ENCODE measurements around the gene SLX4IP.
A peak's percentile ranks its signal among the peaks of the same experiment; 100 is the strongest.

SLX4IP gene

GRCh38 chr20:10666221-10667076, 231.3 kb downstream of the SLX4IP start:
- DNase-seq (ENCODE audit: low read depth) = no peak

- DNase-seq (ENCODE audit: low read depth) = no peak
These were observed 231.9 kb downstream of the SLX4IP start for GRCh38 chr20:10667077-10667401.

GRCh38 chr20:10667560-10668167, 232.6 kb downstream of the SLX4IP start:
- DNase-seq (ENCODE audit: low read depth) = no peak

- no peak for DNase-seq (ENCODE audit: low read depth)
These were observed 233.7 kb downstream of the SLX4IP start for GRCh38 chr20:10668677-10669368.

GRCh38 chr20:10669843-10670446, 234.8 kb downstream of the SLX4IP start:
- DNase-seq (ENCODE audit: low read depth) = no peak

- DNase-seq (ENCODE audit: low read depth) = no peak
These were observed 235.6 kb downstream of the SLX4IP start for GRCh38 chr20:10670501-10671220.

GRCh38 chr20:10671221-10671918, 236.3 kb downstream of the SLX4IP start:
- peak; percentile 89 for DNase-seq (ENCODE audit: low read depth)

GRCh38 chr20:10671919-10672623, 237.0 kb downstream of the SLX4IP start:
- no peak for DNase-seq (ENCODE audit: low read depth)

- peak; percentile 53 for DNase-seq (ENCODE audit: low read depth)
These were observed 237.6 kb downstream of the SLX4IP start for GRCh38 chr20:10672624-10673127.

GRCh38 chr20:10673176-10673841, 238.2 kb downstream of the SLX4IP start:
- peak; percentile 30 for DNase-seq (ENCODE audit: low read depth)

GRCh38 chr20:10673842-10674683, 239.0 kb downstream of the SLX4IP start, which contains the start of gene JAG1:
JAG1 (minus strand) TSS chr20:10673999; CDS start chr20:10673530, 469 bp downstream.
- peak; percentile 82 for DNase-seq (ENCODE audit: low read depth)

- no peak for DNase-seq (ENCODE audit: low read depth)
These were observed 239.8 kb downstream of the SLX4IP start for GRCh38 chr20:10674684-10675449.

- no peak for DNase-seq (ENCODE audit: low read depth)
These were observed 240.3 kb downstream of the SLX4IP start for GRCh38 chr20:10675450-10675848.

- DNase-seq (ENCODE audit: low read depth) = no peak
These were observed 241.4 kb downstream of the SLX4IP start for GRCh38 chr20:10676518-10676917.
